ENCODE results near the gene CDK3.

GRCh38 chr17:76039121-76039520 lies 38.5 kb downstream of the CDK3 start:
- TF ChIP-seq POLR2A (IDR thresholded peaks at IDR 0.05; ENCODE audit: low read depth, low read length) (no peak), TAF1 (IDR thresholded peaks at IDR 0.05; ENCODE audit: low read depth, low read length) (no peak)
